Fibroblast of pulmonary artery (primary cell): ENCODE measurements around the gene KCNMA1.

Source experiments
- DNase-seq: peaks from one replicate; pipeline ENCODE4 v3.0.0-alpha.2; 2010; ENCODE audit warnings: low read depth
- H3K4me3 ChIP-seq: replicated peaks from 2 replicates; pipeline ENCODE4 v1.5.1; 2011; ENCODE audit warnings: low read depth, mild to moderate bottlenecking, control low read depth, low read length, moderate library complexity
- CTCF ChIP-seq: IDR thresholded peaks from 2 replicates; pipeline ENCODE4 v1.5.1; 2011; ENCODE audit warnings: mild to moderate bottlenecking, control low read depth, low read length, inconsistent platforms; ENCODE audit errors: missing control alignments

KCNMA1 gene

GRCh38 chr10:77289027-77289501 is 348.5 kb downstream of the KCNMA1 start:
- DNase-seq: no peak

GRCh38 chr10:77287647-77288120 is 349.9 kb downstream of the KCNMA1 start:
- TF ChIP-seq CTCF: no peak
- no peak overlapping the region for H3K4me3 ChIP-seq
- no peak for DNase-seq

More at GRCh38 chr10:77289027-77289501, 348.5 kb downstream of the KCNMA1 start:
- no peak overlapping the region for H3K4me3 ChIP-seq
- no peak for TF ChIP-seq CTCF

- H3K4me3 ChIP-seq: no peak overlapping the region
- no peak for TF ChIP-seq CTCF
- DNase-seq: no peak
Measured at GRCh38 chr10:77286531-77287508, 350.8 kb downstream of the KCNMA1 start.

GRCh38 chr10:77285529-77286182 is 352.0 kb downstream of the KCNMA1 start:
- DNase-seq: no peak
- no peak overlapping the region for H3K4me3 ChIP-seq
- TF ChIP-seq CTCF: no peak

- DNase-seq: no peak
- no peak for TF ChIP-seq CTCF
- no peak overlapping the region for H3K4me3 ChIP-seq
Measured at GRCh38 chr10:77284797-77285196, 352.8 kb downstream of the KCNMA1 start.

GRCh38 chr10:77283326-77283725 is 354.3 kb downstream of the KCNMA1 start:
- DNase-seq: no peak
- TF ChIP-seq CTCF: no peak

More at GRCh38 chr10:77283326-77283725, 354.3 kb downstream of the KCNMA1 start:
- no peak overlapping the region for H3K4me3 ChIP-seq
